SHP77 (cell line): ENCODE results near the gene PPM1H.
A peak's percentile ranks its signal among the peaks of the same experiment; 100 is the strongest.

ENCODE experiments used
- DNase-seq, 2 experiments: peaks; one replicate each; lab custom pipeline; 2025; lab: John Stamatoyannopoulos, UW

PPM1H gene

DNA sequence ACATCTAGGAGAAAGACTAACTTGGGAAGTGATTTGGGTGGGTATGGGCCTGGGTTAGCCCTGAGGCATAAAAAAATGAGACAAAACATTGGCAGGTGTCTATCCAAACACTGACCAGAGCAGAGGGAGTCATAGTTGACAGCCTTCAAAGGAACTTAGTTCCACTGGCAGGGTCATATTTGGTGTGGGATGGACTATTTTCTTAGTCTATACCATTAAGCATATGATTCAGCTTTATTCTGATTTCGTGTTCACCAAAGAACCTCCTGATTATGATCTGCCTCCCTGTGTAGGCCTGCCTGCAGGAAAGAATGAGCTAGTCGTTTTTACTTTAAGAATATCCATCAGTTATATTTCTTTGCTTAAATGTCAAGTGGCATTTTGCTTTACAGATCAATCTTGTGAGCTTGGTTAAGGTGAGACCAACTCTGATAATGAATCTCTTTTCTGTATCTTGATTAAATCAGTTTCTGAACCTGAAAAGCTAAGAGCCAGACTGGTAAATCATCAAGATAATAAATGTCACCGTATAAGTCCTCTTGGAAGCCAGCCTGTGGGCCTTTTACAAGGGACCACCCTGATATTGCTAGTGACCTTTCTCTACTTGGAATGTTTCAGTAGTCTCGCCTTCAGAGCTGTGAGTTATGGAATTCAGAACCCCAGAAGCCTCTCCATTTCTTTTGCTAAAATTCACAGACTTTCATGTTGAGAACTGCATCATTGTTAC lies 285.4 kb downstream of the PPM1H start:
- no peak for DNase-seq

GRCh38 chr12:62647586-62647985 lies 287.4 kb downstream of the PPM1H start:
- no peak for DNase-seq

- no peak for DNase-seq
These were observed 288.4 kb downstream of the PPM1H start for GRCh38 chr12:62646566-62646965.

- no peak for DNase-seq
These were observed 291.5 kb downstream of the PPM1H start for GRCh38 chr12:62643486-62643885.

DNA sequence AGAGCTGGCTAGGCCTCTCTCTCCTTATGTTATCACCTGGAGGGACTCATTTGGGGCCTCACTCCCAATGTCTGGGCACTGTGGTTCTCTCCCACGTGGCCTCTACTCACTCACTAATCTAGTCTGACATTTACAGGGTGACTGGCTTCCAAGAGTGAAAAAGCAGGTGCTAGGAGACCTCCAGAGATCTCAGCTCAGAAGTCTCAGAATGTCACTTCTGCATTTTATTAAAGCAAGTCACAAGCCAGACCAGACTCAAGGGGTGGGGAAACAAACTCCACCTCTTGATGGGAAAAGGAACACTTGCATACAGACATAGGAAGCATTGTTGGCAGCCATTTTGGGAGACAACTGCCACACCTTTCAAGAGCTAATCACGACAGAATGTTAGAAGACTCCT lies 292.5 kb downstream of the PPM1H start:
- no peak for DNase-seq

DNA sequence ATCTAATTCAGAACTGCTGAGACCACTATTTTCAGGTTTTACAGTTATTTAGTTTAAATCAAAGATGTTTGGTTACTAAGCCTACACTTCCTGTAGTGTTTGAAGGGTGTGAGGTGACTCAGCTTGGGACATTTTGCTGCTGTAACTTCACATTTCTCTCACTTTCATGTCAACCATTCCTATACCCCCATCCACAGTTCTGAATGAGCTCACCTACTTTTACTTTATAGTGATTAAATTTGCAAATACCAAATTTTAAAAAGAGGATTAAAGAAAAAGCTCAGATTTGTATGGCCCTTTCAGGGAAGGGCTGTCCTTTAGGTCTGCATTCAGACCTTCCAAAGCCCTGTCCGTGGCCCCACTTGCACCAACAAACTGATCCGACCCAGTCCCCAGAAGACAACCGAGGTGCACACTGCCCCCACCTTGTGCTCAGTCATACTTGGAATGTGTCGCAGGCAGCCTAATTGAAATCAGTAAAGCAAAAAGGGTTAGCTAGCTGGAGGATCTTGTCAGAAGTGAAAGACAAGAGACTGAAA lies 294.0 kb downstream of the PPM1H start:
- no peak for DNase-seq

- DNase-seq, result no peak
These were observed 297.3 kb downstream of the PPM1H start for GRCh38 chr12:62637679-62638078.

DNA sequence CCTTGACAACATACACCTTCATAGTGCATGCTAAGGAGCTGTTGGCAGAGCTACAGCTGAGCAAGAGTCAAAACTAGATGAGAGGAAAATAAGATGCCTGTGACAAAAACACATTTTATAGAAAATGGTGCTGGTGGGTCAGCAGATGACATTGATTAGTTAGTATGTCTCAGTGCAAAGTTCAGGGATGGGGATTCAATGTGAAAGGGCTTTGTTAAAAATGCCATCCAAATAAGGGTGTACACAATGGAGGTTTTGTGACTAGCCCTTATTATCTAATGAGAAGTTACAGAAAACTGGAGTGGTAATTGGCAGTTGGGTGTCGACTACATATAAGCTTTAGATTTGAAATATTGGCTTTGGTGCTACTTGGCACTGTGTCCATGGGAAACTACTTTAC lies 299.3 kb downstream of the PPM1H start:
- DNase-seq, result no peak

GRCh38 chr12:62632411-62632918 lies 302.5 kb downstream of the PPM1H start:
- no peak for DNase-seq

GRCh38 chr12:62631471-62632410 lies 303.2 kb downstream of the PPM1H start:
- no peak for DNase-seq

DNA sequence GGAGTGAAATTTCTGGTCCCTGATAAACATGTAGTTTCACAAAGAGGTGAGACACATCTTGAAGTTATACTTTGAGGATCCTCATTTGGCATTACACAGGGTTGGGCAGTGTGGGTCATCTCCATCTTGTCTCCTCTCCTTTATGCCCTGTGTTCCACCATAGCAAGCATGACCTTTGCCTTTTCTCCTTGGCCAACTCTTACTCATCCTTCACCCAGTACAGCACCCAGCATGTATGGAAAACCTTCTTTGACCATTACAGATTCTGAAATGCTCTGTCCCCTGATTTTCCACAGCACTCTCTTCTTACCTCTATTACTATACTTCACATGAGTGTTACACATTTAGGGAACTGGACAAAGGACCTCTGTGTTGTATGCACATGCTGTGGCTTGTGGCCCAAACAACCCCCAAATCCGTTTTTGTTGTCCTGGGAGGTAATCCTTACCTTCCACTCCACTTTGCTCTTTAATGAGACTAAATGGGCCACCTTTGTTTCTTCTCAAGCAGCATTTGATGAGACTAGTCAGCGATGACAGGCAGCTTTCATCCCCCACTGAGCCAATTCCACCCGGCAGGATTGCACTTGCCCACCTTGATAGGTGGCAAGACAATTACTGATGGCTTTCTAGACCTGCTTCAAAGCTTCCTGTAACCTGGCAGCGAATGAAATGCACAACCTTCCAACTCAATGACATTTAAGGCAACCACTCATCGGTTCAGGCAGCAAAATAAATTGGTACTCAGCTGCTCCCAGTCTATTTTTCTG lies 304.8 kb downstream of the PPM1H start:
- no peak for DNase-seq

DNA sequence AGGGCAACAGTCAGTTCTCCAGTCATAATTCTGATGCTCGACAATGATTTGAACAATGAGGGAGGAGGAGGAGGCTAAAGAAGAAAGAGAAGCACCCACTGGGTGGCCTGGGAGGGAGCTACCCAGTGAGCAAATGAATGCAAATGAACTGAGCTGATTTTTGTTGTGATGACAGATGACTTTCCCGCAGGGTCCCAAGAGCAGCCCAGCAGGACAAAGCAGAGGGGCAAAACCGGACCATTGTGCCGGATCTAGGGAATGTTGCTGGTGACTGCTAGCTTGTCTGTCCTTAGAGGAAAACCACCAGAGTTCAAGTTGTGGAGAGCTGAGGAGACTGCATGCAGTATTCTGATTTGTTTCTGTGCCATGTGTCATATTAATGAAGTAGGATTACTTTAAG lies 305.5 kb downstream of the PPM1H start:
- no peak for DNase-seq

- DNase-seq, result no peak
These were observed 307.8 kb downstream of the PPM1H start for GRCh38 chr12:62627181-62627580.

DNA sequence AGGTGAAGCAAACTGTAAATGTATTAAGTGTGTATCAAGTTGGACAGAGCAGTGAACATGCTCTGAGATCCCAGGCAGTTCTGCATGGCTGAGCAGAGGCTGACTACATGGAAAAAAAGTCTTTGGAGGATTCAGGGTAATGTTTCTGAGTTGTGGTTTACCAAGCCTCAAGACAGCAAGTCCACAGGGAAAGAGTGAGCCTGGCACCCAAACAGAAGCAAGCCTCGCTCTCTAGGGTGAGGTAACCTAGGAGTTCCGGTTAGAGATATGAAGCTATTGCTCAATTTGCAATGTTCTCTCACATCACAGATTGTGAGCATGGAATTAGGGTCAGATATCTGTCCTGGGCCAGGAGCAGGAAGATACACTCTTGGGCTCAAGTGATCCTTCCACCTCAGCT lies 309.7 kb downstream of the PPM1H start:
- DNase-seq, result no peak

GRCh38 chr12:62622177-62622576 lies 312.8 kb downstream of the PPM1H start:
- DNase-seq, result no peak

GRCh38 chr12:62621101-62621638 lies 313.8 kb downstream of the PPM1H start:
- DNase-seq, result peak; percentile 90 to 91

GRCh38 chr12:62618930-62619329 lies 316.0 kb downstream of the PPM1H start:
- DNase-seq, result peak; percentile 17 to 47

DNA sequence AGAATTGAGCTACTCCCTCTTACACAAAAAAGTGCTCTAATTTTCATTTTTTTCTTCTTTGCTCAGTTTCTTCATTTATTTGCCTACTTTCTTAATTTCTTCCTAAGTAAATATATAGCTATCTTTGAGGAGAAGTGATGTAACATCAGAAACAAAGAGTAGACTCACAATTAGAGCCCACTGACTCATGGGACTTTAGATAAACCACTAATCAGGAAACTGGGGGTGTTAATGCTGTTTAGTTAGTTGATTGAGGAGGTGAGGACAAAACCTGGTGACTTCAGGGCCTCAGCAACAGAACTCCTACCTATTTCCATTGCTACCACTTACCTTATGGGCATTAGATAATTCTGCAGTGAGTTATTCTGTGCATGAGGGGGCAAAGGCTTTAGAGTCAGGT lies 316.6 kb downstream of the PPM1H start:
- DNase-seq, result no peak

GRCh38 chr12:62613081-62613480 lies 321.9 kb downstream of the PPM1H start:
- no peak for DNase-seq

DNA sequence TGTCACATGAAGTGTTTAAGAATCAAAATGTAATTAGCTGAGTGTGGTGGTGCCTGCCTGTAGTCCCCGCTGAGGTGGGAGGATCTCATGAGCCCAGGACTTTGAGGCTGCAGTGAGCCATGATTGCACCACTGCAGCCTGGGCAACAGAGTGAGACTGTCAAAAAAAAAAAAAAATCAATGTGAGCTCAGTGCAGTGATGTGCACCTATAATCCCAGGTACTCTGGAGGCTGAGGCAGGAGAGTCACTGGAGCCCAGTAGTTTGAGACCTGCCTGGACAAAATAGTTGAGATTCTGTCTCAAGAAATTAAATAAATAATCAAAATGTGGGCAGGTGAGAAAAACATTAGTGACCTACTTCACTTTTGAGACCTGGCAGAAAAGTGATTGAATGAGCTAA lies 328.3 kb downstream of the PPM1H start:
- DNase-seq, result no peak

DNA sequence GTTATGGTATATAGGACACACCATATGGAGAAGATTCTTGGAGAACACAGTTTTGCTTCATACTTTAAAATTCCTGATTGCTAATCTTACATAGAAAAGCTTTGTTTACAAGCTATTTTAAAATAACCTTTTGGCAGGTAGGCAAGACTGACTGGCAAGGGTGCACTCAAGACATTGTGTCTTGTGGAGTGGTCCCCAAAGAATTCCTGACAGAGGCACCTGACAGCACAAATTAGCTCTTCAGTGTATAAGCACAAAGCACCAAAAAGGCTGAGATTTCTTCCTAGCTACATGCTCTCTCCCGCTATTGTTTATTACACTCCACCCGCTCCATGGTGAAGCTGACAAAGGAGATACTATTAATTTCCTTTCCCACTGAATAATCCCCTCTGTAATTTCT lies 329.0 kb downstream of the PPM1H start:
- DNase-seq, result no peak

- DNase-seq, result no peak
These were observed 330.1 kb downstream of the PPM1H start for GRCh38 chr12:62604871-62605270.
